ENCODE measurements around the gene RAB30.

Gene RAB30

DNA sequence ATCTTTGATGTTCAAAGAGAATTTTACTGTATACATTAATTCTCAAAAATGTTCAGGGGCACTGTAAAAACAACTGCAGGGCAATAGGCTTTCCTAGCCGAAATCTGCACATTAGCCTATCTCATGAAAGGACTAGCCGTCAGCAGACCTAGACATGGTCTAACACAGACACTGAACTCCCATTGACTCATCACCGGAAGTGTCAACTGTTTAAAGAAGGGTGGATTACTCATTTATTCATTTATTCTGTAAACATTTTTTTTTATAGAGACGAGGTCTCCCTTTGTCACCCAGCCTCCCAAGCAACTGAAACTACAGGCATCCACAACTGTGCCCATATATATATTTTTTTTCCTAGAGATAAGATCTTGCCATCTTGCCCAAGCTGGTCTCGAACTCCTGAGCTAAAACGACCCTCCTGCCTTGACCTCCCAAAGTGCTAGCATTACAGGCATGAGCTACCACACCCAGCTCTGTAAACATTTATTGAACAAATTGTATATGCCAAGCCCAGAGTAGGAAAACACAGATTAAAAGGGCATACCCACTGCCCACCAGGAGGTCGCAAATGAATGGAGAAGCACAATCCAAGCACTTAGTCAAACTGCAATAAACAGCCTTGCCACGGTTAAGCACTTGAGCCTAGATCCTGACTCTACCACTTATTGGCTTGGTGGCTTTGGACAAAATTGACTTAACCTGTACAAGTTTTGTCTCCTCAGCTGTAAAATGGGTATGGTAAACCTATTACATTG, 26.6 kb downstream of the RAB30 start:
- no peak for DNase-seq
- intact Hi-C loops (cut with DNase I): no loop called here

DNA sequence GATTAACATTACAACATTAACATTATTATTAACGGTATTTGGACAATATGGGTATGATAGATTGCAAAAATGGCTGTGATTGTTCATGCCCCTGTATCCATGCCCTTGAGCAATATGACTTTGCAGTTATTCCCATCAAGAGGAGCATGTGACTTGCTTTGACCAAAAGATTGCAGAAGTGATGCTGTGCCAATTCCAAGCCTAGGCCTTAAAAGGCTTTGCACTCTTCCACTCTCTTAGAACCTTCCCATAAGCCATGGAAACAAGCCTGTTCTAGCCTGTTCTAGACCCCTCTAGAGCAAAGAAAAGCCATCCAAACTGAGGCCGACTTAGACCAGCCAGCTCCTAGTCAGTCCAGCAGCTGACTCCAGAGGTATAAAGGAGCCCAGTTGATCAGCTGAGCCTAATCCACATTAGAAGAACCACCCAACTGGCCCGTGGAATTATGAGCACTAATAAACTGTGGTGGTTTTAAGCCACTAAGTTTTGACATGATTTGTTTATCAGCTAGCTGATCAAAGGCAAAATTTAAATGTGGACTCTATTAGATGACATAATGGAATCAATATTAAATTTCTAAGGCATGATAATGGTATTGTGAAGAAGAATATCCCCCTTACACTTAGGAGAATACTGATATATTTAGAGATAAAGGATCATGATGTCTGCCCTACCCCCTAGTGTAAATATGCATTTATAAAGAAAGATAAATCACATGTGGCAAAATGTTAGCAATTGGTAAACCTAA, 28.6 kb downstream of the RAB30 start:
- DNase-seq: no peak
- intact Hi-C loops (cut with DNase I): no loop called here

DNA sequence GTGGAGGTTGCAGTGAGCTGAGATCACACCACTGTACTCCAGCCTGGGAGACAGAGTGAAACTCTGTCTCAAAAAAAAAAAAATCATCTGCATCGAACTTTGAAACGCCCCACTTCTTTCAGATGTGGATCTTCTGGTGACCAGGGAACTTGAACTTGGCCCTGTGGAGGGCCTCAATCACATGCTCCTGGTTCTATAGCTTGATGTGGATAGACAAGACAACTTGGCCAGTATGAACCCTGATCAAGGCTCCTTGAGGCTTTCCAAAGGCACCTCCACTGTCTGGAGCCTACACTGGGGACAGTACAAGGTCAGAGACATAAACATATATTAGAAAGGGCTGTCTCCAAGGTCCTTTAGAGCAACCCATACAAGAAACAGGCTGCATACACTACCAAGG, 30.6 kb downstream of the RAB30 start:
- no peak for DNase-seq
- intact Hi-C loops (cut with DNase I): no loop called here

DNA sequence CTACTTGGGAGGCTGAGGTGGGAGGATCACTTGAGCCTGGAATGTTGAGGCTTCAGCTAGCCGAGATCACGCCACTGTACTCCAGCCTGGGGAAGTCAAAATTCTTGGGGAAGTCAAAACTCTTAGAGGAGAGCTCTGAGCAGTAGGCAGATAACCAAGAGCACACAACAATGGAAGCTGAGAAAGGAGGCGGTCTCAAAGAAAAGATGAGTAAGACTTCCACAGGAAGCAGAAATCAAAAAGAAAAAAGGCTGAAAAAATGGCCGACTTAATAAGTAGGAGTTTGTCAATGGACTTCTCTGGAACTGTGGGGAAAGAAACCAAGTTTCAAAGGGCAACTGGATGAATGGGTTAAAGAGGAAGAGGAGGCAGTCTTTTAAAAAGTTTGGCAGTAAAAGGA, 32.1 kb downstream of the RAB30 start:
- intact Hi-C loops (cut with DNase I): no loop called here

DNA sequence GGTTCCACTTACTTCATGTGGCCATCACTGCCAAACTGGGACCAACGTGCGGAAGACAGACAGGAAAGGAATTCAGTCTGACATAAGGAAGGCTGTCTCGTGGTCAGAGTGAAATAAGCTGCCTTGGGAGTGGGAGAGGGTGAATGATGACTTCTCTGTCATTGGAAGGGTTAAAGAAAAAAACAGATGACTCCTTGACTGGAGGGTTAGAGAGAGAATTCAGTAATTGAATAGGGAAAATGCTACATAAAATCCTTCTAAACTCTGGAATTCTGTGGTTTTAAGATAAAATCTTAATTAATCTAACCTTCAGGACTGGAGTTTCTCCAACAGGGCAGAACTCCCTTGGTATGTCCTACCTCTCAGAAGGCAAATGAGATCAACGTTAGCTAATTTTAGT, 33.8 kb downstream of the RAB30 start:
- intact Hi-C loops (cut with DNase I): no loop called here

More for the DNA sequence above, 32.1 kb downstream of the RAB30 start:
- no peak for DNase-seq

DNA sequence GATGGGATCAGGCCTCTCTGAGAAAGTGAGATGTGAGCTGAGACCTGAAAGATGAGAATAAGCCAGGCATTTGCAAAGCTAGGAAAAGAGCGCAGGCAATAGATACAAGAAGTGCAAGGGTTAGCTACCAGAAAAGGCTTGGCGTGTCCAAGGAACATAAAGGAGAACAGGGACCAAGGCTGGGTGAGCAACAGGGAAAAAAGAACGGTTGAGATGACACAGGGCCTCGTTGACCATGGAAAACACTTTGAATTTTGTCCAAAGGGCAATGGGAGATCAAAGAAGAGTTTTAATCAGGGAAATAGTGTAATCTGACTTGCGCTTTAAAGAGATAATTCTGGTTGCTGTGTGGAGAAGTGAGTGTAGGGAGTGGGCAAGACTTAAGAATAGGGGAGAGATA, 35.0 kb downstream of the RAB30 start:
- intact Hi-C loops (cut with DNase I): no loop called here
- no peak for DNase-seq

More for the DNA sequence above, 33.8 kb downstream of the RAB30 start:
- DNase-seq: no peak

DNA sequence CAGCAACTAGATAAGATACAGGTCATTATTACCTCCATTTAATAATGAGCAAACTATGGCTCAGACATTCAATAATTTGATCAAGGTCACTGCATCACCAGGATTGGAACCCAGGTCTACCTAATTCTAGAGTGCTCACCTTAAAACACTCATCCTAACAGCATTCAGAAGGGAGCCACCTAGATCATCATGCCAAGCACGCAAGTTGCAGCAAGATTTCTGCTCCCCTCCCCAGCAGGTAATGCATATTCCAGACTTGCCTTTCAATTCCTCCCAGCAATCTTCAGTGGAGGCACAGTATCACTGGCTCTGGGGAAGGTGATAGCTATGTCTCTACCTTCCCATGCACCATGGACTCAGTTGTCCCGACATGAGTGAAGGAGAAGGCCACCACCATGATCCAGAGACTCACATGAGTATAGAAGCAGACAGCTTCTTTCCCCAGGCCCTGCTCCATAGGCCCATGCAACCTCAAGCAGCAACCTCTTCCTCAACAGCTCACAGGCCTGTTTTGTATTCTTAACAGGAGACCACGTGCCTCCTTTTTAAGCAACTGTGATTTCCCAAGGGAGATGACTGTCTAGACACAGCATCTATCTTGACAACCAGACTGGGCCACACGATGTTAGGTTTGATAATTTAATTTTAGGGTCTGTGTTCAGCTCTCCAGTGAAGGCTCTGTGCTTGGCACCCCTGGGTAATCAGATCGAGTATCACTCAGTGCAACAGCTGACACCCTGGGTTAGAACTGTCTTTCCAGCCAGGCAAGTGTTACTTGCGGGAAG, 36.4 kb downstream of the RAB30 start:
- intact Hi-C loops (cut with DNase I): no loop called here
- no peak for DNase-seq

DNA sequence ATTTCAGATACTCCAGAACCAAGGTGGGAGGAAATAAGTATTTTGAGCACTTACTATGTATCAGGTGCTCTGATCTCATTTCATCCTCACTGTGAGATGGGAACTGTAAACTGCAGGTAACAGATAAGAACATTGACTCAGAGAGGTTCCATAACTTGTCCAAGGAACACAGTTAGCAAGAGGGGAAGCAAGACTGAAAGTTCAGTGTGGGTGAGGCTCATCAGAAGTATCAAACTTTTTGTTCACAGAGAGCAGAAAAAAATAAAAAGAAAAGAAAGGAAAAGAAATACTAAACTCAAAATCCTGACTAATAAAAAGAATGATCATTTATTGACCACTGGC, 37.1 kb downstream of the RAB30 start:
- intact Hi-C loops (cut with DNase I): loop anchor here (5.0 kb wide), 1 partner anchor 38 kb away; the partner anchor contains the start of gene RAB30

DNA sequence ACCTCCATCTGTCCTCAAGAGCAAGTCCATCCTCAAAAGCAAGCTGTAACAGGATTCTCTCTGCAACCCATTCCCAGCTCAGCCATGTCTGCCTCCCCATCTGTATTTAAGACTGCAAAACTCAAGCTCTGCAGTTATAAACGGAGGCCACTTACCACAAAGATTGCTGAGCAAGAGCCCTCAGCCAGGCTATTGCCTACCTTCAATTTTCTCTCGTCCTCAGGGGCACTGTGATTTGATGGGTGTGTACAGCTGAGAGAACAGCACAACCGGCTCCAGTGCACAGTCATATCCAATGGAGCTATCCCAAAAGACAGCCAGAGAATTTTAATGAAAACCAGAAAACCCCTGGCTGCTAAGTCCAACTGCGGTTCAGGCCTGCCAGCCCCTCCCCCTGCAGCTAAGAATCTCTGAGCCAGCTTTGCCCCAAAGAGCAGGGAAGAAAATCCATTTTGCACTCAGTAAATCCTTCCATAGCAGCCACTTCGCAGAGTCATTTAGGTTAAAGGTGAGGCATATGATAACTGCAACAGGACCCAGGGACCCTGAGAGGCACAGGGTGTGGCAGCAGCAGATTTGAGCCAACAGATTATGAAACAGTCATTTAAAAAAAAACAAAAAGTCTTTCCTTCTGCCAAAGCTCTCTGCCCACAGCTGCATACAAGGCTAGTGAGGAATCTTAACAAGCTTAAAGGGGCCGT, 37.6 kb downstream of the RAB30 start:
- intact Hi-C loops (cut with DNase I): loop anchor here (5.0 kb wide), 1 partner anchor 38 kb away; the partner anchor contains the start of gene RAB30
- peak in 8 of 10 donors; percentile 21 to 87 (median 35) for DNase-seq

More for the DNA sequence above, 37.1 kb downstream of the RAB30 start:
- DNase-seq: no peak

DNA sequence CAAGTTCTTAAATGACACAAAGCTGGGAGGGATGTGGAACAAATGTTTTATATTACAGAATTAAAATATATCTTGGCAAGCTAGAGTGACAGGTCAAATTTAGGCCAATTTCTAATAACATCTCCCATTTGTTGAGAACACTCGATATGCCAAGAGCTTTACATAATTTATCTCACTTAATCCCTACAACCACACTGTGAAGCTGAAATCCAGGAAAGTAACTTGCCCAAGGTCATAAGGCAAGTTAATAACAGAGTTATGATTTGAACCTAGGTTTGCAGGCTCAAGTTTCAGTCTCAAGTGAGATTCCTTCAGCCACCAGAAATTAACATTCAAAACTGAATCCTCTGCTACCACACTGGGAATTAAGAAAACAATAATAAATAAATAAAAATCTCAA, 38.3 kb downstream of the RAB30 start:
- DNase-seq: no peak
- intact Hi-C loops (cut with DNase I): loop anchor here (5.0 kb wide), 1 partner anchor 39 kb away; the partner anchor contains the start of gene RAB30

DNA sequence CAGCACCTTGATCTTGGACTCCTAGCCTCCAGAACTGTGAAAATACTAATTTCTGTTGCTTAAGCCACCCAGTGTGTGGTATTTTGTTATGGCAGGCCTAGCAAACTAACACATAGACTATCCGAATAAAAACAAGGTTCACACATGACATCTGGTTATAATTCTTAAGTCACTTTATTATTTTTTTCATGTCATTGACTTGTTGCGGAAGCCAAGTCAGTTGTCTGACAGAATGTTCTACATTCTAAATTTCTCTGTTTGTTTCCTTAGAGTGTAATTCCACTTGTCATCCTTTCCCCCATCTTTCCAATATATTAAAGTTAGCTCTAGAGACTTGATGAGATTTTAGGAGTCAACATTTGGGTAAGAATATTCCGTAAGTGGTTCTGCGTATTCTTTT, 40.6 kb downstream of the RAB30 start:
- DNase-seq: no peak
- intact Hi-C loops (cut with DNase I): loop anchor here (5.0 kb wide), 1 partner anchor 41 kb away; the partner anchor contains the start of gene RAB30

DNA sequence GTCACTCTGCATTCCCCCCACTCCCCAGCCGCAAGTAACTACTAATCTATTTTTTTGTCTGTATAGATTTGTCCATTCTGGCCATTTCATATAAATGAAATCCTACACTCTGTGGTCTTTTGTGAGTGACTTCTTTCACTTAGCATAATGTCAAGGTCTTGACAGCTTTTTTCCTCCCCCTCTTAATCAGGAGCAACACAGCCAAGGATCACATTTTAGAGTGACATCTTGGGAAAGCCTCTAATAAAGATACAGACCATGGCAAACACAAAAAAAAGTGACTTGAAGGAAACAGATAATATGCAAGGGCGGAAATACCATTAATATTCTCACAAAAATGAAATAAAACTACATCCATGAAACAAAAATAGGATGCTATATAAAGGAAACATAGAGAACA, 43.9 kb downstream of the RAB30 start:
- intact Hi-C loops (cut with DNase I): no loop called here
- no peak for DNase-seq

DNA sequence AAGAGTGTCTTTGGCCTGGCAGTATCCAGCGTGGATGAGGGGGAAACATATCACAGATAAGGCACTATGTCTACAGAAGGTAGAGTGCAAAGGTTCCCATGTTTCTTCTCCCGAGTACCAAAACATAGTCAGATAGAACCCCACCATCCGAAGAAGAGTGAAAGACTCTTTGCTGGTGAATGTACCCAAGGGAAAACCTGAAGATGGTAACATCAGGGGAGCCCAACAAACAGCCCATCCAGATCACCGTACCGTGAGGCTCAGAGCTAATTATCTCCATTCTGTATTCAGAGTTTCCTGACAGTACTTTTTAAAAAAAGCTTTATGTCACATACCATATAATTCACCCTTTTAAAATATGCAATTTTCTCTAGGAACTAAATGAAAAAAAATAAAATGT, 44.4 kb downstream of the RAB30 start:
- DNase-seq: no peak
- intact Hi-C loops (cut with DNase I): no loop called here

DNA sequence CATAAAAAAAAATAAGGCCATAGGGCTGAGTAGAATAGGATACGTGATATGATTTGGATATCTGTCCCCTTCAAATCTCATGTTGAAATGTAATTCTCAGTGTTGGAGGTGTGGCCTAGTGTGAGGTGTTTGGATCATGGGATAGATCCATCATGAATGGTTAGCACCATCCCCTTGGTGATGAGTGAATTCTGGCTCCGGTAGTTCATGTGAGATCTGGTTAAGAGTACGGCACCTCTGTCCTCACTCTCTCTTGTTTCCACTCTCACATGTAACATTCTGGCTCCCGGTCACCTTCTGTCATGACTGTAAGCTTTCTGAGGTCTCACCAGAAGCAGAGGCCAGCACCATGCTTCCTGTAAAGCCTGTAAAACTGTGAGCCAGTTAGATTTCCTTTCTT, 45.5 kb downstream of the RAB30 start:
- no peak for DNase-seq
- intact Hi-C loops (cut with DNase I): no loop called here

DNA sequence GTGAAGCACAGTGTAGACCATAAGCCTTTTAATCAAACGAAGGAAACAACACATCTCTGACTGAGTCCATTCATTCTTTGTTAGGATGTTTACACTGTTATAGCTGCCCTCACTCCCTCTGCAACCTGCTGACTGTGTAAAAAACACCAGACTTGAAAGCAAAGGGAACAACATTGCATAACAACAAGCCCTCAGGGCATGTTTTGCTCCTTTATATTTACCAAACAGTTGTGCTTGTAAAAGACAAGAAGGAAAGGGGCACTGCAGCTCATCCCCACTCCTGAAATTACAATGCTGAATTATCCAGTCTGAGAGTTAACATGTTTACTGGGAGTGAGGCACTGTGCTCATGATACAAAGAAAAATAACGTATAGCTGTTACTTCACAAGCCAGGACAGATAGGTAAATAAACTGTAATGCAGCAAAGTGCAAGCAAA, 46.4 kb downstream of the RAB30 start:
- intact Hi-C loops (cut with DNase I): no loop called here
- peak in 1 of 10 donors; percentile 33 for DNase-seq

DNA sequence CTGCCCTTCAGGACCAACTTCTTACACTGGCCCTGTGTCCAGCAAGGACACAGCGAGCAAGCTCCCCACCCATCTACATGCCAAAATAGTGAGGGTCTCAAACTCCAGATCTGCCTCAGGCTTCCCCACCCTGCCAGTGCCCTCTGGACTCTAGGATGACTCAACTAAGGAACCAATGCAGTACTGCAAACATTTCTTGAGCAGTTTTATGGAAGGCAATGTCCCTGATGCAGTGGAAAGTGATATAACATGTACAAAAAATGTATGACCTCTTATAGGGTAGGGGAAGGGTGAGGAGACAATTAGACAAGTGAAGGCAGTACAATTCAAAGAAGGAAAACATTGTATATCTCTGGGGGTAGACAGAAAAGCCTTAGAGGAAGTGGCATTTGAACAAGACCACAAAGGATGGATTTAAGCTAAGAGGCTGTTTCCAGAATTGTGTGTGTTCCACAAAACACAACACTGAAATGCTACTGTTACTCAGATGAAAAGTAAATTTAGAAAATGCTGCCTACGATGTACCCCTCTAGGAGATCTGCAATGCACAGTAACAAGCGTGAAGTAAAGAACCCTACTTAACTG, 47.3 kb downstream of the RAB30 start:
- DNase-seq: no peak

DNA sequence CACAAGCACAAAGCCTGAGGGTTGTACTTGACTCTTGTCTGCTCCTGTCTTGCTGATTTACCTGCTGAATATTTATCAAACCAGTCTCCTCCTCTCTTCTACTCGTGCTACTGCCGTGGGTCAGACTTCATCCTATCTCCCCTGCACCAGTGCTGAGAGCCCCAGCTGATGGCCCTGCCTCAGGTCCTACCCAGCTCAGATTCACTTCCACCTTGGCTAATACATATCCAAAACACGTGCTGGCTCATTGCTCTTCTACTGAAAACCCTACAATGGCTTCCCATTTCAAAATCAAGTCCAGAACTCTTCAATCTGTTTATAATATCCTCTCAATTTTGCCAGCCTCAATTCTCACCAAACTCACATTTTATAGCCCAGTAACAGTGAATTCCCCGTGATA, 48.3 kb downstream of the RAB30 start:
- DNase-seq: no peak
- intact Hi-C loops (cut with DNase I): no loop called here

More for the DNA sequence above, 47.3 kb downstream of the RAB30 start:
- intact Hi-C loops (cut with DNase I): no loop called here

DNA sequence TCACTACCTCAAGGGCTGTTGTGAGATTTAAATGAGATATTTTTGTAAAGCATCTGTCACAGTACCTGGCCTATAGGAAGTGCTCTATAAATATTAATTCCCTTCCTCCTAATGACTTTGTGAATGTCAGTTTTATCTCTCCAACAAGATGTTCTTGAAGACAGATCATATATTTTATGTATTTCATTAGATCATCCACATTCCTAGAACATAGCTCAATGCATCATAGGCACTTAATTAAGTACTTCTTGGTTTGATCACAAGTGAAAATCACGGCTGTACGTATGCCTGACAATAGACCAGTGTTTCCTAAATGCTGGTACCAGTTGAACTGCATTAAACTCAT, 49.9 kb downstream of the RAB30 start:
- intact Hi-C loops (cut with DNase I): no loop called here
- no peak for DNase-seq

DNA sequence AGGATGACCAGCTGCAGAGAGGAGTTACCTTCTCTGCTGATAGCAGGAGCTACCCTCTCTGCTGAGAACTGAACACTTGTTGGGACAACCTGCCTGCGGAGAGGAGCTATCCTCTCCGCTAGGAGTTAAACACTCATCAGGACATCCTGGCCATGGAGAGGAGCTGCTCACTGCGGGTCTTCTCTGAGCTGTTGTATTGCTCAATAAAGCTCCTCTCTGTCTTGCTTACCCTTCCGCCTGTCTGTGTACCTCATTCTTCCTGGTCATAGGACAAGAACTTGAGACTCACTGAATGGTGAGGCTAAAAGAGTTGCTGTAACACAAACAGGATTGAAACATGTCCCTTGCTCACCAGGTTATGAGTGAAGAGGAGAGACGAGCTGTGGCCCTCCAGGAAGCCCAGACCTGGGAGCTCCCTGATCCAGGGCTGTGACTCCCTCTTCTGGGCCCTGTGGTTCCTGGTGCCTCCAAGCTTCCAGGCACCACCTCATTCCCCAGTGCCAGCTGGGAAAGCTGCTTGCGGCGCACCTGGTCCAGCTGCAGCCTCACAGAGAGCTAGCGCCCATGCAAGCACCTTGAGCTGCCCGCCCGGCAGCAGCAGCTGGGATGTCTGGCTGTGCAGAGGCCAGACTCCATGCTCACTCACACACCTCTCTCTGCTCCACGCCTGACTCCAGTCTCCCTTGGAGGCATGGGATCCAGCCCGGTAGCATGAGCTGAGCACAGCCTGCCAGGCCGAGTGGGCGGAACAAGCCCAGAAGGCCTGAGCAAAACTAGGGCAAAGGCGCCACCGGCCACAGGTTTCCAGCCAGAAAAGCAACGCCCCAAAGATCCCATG, 50.5 kb downstream of the RAB30 start:
- DNase-seq: peak in 3 of 10 donors; percentile 70 to 84 (median 81)
- intact Hi-C loops (cut with DNase I): no loop called here

Data from posterior cingulate gyrus (tissue), 11 donors.